Right cardiac atrium (tissue), 5 donors: ENCODE measurements around the gene FBXW11. TPM values are rescaled to one million over a fixed set of nuclear protein-coding genes. Genes with fewer than 3 reads are reported as not detected.

Experiments used
- ATAC-seq, 2 donors: fragments of 200-7000 bp; cut with Tn5 transposase; one replicate each; pipeline versions ENCODE4 v1.8.0 to v1.9.1; 2020; ENCODE audit warnings: moderate library complexity in 2 of 2, mild to moderate bottlenecking in 1 of 2
- DNase-seq, 3 donors: peaks; one replicate each; pipeline ENCODE4 v3.0.0-alpha.2; 2020
- H3K27ac ChIP-seq: one replicate; pipeline ENCODE4 v1.5.1; 2013; ENCODE audit warnings: mild to moderate bottlenecking, low read length, control low read depth, moderate library complexity
- H3K27me3 ChIP-seq: one replicate; pipeline ENCODE4 v1.6.1; 2013; ENCODE audit not compliant: control insufficient read depth, insufficient read depth
- H3K4me1 ChIP-seq: one replicate; pipeline ENCODE4 v1.6.1; 2013; ENCODE audit warnings: low read length; ENCODE audit not compliant: control insufficient read depth, insufficient read depth
- H3K4me3 ChIP-seq: one replicate; pipeline ENCODE4 v1.5.1; 2013; ENCODE audit warnings: low read length, control low read depth
- H3K9me3 ChIP-seq: one replicate; pipeline ENCODE4 v1.6.1; 2013; ENCODE audit warnings: low read length; ENCODE audit not compliant: control insufficient read depth
- WGBS: extraction: QIAGEN DNeasy Blood & Tissue Kit; methylation state at CpG from one replicate; pipeline ENCODE4 v1.1.7; 2013; 5-methylcytosine and 5-hydroxymethylcytosine counted together
- intact Hi-C, 4 donors: fragments of 100-400 bp; cut with DNase I; formaldehyde crosslinking; loops; one replicate each; pipeline versions ENCODE4 v1.11.0 to v1.14.0; 2022 to 2023
- polyA plus RNA-seq: library from polyadenylated mRNA; stranded (reverse); fragments of 200-250 nt; gene quantifications from one replicate; pipeline ENCODE4 v1.2.3, GENCODE V29; 2013
- total RNA-seq, 4 donors: library from RNA; stranded (reverse); fragmentation: NEBNext Ultra II Directional; extraction: Animal tissue kit (Norgen Biotek cat#: 25700); gene quantifications; one replicate each; pipeline ENCODE4 v1.2.1, GENCODE V29; 2021
- donor health status: healthy with polysubstance abuse.
- donor health status: DM: no; HTN: yes; CAD: no.
- donor health status: DM: no; HTN: no; CAD: no.
- donor health status: DM: no; HTN: yes; CAD: no; lungs with severe emphysema.
- donor health status: DM: yes; HTN: yes; CAD: no.

Gene FBXW11
- total and polyA plus RNA-seq, 5 donors: 15.8 to 70.7 (median 65.6) TPM

DNA sequence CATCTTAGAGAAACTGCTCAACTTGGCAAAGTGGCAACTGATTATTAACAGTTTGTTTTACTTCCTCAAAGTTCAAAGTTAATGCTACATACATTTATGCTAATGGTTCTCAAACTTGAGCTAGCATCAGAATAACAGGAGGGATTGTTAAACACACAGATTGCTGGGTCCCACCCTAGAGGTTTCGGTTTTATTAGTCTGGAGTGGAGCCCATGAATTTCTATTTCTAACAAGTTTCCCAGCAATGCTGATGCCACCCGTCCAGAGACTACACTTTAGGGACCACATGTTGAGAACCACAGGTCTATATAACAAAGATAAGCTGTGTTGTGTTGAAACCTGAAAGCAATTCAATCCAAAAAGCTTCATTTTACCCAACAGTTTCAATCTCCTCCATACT, 95.3 kb downstream of the FBXW11 start:
- ATAC-seq: no peak
- Histone ChIP-seq H3K27ac (no peak overlapping the region), H3K4me3 (no peak overlapping the region), H3K4me1 (peaks cover 6% of the 10 kb centered on the region), H3K9me3 (no peaks in the 10 kb centered on the region), H3K27me3 (no peaks in the 10 kb centered on the region)
- intact Hi-C loops: loop anchor here (5.0 to 10.0 kb wide), 4 partner anchors 94 to 276 kb away; partner anchors contain the start of genes FBXW11 (in 2 of the 4) and STK10 (in 2 of the 4)
- no peak for DNase-seq
- WGBS: 66% methylated on average over 2 of the region's 2 CpGs

DNA sequence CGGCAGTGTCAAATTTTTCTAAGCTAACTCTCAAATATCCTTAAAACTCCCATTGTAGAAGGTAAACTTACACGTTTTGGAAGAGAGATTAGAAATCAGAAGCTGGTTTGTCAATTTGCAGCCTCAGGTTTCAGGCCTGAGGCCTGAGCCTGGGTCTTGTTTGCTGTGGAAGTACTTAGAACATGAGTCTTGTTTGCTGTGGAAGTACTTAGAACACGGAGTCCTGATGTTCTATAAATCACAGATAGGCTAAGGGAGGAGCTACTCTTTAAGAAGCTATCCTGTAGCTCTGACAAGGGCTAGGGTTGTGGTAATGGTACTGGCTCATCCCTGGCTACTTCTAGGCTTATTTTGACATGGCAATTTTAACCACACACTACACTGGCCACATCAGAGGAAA, 97.8 kb downstream of the FBXW11 start:
- H3K27ac ChIP-seq: no peak overlapping the region
- no peak for DNase-seq
- intact Hi-C loops: loop anchor here (5.0 to 10.0 kb wide), 3 partner anchors 274 to 491 kb away; partner anchors contain the start of gene FGF18 (in 2 of the 4)
- H3K4me3 ChIP-seq: no peak overlapping the region
- H3K4me1 ChIP-seq: peaks cover 3% of the 10 kb centered on the region
- no peaks in the 10 kb centered on the region for H3K27me3 ChIP-seq
- 85% methylated on average over 3 of the region's 3 CpGs for WGBS
- no peak for ATAC-seq
- no peaks in the 10 kb centered on the region for H3K9me3 ChIP-seq

DNA sequence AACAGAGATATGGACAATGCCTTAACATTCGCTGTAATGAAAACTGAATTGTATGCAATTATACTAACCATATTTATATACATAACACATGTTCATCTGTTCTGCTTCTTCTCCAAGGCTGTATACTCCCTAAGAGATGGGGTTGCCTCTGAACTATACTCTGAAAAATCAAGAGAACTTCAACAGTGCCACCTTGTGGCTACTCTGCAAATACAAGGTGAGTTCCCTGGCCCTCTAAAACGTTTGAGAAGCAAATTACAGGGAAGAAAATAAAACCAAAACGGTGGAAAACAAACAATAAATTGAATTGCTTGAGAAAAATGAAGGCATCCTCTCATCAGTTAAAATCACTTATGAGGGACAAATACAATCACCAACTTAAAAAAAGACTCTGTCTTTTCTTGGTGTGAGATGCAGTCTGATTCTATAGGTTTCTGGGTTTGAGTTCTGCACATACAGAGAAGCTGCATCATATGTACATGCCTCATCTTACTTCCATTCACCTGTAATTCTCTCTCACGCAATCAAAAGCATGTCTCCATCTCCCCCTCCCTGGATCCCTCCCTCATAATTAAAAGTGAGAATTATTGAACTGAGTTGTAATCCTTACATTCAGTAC, 98.6 kb downstream of the FBXW11 start:
- Histone ChIP-seq H3K9me3 (no peaks in the 10 kb centered on the region), H3K4me1 (peaks cover 2% of the 10 kb centered on the region), H3K4me3 (no peak overlapping the region), H3K27me3 (no peaks in the 10 kb centered on the region), H3K27ac (no peak overlapping the region)
- no peak for DNase-seq
- 23% methylated on average over 4 of the region's 4 CpGs for WGBS
- intact Hi-C loops: loop anchor here (5.0 to 10.0 kb wide), 3 partner anchors 273 to 491 kb away; partner anchors contain the start of gene FGF18 (in 2 of the 4)
- ATAC-seq: peak; percentile 79 to 85

DNA sequence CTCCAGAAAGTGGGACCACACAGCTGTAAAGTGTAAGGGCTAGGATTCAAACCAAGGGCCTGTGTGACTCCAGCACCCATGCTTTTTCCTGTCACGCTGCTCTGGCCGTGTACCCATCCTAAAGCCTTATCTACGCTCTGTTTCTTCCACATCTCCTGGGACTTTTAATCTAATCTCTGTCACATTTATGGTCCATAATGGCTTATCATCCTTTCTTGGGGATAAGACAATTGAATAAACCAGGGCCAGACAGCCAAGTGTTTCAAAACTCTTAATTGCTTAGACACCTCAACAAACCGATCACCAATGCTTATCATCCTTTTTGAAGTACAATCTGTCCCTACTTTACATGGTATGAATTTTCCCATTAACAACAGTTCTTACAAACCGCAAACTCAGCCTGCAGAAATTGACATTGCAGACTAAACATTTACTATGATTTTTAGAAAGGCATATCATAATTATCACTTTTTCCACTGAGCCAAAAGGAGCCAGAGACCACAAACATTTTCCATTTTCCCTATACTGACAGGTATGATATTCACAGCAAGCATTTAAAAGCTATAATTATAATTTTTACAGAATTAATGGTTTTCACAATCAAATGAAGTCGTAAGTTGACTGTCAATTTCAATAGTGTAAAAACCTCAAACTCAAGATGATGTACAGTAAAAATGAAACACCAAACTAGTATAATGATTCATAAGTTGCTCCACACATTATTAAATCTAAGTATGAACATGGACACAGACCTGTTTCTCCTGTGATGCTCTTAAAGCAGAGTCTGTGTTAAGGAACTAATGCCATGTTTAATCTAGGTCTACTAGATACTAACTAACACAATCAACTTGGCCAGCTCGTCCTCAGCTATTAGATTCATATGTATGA, 99.5 kb downstream of the FBXW11 start:
- WGBS: 68% methylated on average over 7 of the region's 7 CpGs
- Histone ChIP-seq H3K9me3 (no peaks in the 10 kb centered on the region), H3K4me1 (peaks cover 2% of the 10 kb centered on the region), H3K27me3 (no peaks in the 10 kb centered on the region), H3K4me3 (no peak overlapping the region), H3K27ac (no peak overlapping the region)
- intact Hi-C loops: loop anchor here (5.0 to 10.0 kb wide), 3 partner anchors 272 to 490 kb away; partner anchors contain the start of gene FGF18 (in 2 of the 4)
- no peak for ATAC-seq
- DNase-seq: no peak

DNA sequence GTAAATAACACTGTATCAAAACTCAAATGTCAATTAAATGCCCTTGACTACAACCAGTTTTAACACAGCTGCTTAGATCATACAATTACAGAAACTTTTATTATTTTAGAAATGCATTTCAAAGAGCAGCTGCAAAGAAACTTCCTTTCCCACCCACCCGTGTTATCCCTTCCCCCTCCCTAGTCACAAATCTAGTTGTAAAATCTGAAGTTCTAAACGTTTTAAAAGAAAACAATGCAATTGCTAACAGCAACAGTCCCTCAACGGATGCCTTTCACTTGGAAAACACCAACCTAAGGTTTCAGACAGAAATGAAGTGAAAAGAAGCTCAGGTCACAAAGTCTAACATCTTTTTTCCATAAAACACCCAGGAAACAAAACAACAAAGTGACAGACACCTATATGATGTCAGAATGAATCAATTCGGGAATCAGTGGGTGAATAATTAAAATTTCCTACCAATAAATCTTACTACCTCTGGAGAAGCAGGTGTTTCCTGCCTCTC, 100.3 kb downstream of the FBXW11 start:
- Histone ChIP-seq H3K4me3 (no peak overlapping the region), H3K4me1 (peaks cover 2% of the 10 kb centered on the region), H3K9me3 (no peaks in the 10 kb centered on the region), H3K27ac (no peak overlapping the region), H3K27me3 (no peaks in the 10 kb centered on the region)
- WGBS: 33% methylated on average over 4 of the region's 4 CpGs
- ATAC-seq (no peak), DNase-seq (no peak)
- intact Hi-C loops: loop anchor here (5.0 to 10.0 kb wide), 3 partner anchors 271 to 489 kb away; partner anchors contain the start of gene FGF18 (in 2 of the 4)

DNA sequence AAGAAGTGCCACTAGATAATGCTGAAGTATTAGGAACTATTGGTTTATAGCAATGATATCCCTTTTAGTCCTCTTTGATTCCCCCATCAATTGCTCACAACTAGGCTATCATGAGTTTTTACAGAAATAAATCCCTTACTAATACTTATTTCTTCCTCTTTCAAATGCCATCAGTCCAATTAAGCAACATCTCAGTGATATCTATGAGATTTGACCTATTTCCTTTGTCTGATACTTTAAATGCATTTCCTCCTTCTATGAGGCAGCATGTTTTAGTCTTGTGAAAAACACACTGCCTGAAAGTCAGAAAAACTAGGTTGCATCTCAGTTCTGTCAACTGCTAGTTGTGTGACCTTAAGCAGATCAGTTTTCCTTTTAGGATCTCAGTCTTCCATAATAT, 101.6 kb downstream of the FBXW11 start:
- Histone ChIP-seq H3K4me1 (peaks cover 2% of the 10 kb centered on the region), H3K27me3 (no peaks in the 10 kb centered on the region), H3K4me3 (no peak overlapping the region), H3K27ac (no peak overlapping the region), H3K9me3 (no peaks in the 10 kb centered on the region)
- no peak for ATAC-seq
- DNase-seq: no peak
- intact Hi-C loops: loop anchor here (5.0 to 10.0 kb wide), 3 partner anchors 270 to 488 kb away; partner anchors contain the start of gene FGF18 (in 2 of the 4)

DNA sequence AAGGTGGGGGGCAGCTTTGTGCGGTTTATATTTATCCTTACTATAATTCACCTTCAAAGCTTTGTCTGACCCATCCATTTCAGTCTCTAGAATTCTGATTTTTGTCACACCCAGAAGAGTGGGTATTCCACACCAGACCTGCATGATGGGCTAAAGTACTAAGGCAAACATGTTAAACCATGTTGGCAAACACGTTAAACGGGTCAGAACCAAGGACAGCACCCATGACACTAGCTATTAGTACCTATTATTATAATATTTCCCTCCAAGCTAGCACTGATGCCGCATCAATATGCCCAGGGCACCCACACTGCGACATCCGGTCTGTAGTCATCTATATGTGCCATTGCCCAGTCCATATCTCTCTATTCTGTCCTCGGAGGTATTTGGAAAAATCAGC, 104.7 kb downstream of the FBXW11 start:
- Histone ChIP-seq H3K27ac (no peak overlapping the region), H3K4me1 (peaks cover 4% of the 10 kb centered on the region), H3K27me3 (no peaks in the 10 kb centered on the region), H3K9me3 (no peaks in the 10 kb centered on the region), H3K4me3 (no peak overlapping the region)
- intact Hi-C loops: loop anchor here in 2 of 4 donors (10.0 kb wide), 1 partner anchor 267 kb away; no protein-coding TSS in a partner anchor
- no peak for ATAC-seq
- DNase-seq: no peak
- 94% methylated on average over 7 of the region's 7 CpGs for WGBS

DNA sequence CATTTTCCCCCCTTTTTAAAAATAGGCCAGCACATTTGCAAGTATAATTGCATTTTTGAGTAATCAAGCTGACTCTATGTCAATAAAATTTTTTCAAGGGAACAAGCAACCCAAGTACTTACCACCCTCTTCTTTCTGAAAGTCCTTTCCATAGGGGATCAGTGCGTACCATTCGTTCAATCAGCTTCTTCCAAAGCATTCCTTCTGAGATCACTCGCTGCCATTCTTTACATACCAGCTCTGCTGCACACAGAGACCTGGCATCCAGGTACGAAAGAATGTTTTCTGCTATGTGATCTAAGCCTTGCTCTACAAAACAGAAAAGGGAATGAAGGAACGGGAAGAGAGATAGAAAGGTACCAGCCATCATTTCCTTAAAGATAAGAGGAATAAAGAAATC, 106.6 kb downstream of the FBXW11 start:
- Histone ChIP-seq H3K27ac (no peak overlapping the region), H3K27me3 (no peaks in the 10 kb centered on the region), H3K9me3 (no peaks in the 10 kb centered on the region), H3K4me3 (no peak overlapping the region), H3K4me1 (peaks cover 2% of the 10 kb centered on the region)
- WGBS: 95% methylated on average over 5 of the region's 5 CpGs
- DNase-seq: no peak
- ATAC-seq: no peak
- intact Hi-C loops: loop anchor here in 2 of 4 donors (10.0 kb wide), 1 partner anchor 265 kb away; no protein-coding TSS in a partner anchor

DNA sequence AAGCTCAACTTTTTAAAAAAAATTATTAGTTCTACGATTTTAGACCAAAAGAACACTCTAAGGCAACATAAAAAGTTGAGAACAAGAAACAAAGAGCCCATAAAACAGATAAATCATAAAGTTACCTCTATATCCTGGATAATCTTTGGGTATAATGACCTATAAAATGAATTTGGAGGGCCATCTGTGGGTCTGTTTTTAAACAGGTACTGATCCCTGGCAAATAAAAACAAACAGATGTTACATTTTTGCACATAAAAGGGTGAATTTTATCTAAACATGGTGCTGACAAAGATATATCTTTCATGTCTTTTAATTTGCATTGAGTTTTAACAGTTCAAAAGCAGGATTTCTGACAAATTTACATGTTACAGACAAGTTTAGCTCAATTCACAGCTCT, 107.6 kb downstream of the FBXW11 start:
- 77% methylated on average over 1 of the region's 1 CpG for WGBS
- intact Hi-C loops: no loop called here
- Histone ChIP-seq H3K4me3 (no peak overlapping the region), H3K4me1 (peaks cover 2% of the 10 kb centered on the region), H3K9me3 (no peaks in the 10 kb centered on the region), H3K27me3 (no peaks in the 10 kb centered on the region), H3K27ac (no peak overlapping the region)
- ATAC-seq (no peak), DNase-seq (no peak)

DNA sequence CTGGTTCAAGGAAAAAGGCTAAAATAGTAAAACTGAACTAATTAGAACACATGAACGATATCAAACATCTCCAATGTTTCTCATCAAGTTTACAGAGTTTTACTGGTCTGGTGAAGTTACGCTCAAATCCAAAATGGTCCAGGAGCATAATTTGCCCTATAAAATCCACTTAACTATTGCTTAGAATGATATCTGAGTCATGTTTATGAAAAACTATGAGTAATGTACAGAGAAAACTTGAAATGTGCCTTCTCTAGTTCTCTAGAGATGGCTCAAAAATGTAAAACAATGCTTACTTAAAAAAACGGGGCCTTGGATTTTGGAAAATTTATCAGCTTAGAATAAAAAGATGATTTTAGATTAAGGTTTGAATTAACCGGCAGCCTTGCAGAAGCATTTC, 108.1 kb downstream of the FBXW11 start:
- ATAC-seq (no peak), DNase-seq (no peak)
- H3K27ac ChIP-seq: no peak overlapping the region
- WGBS: 91% methylated on average over 4 of the region's 4 CpGs
- H3K9me3 ChIP-seq: no peaks in the 10 kb centered on the region
- no peak overlapping the region for H3K4me3 ChIP-seq
- intact Hi-C loops: no loop called here
- peaks cover 2% of the 10 kb centered on the region for H3K4me1 ChIP-seq
- no peaks in the 10 kb centered on the region for H3K27me3 ChIP-seq

DNA sequence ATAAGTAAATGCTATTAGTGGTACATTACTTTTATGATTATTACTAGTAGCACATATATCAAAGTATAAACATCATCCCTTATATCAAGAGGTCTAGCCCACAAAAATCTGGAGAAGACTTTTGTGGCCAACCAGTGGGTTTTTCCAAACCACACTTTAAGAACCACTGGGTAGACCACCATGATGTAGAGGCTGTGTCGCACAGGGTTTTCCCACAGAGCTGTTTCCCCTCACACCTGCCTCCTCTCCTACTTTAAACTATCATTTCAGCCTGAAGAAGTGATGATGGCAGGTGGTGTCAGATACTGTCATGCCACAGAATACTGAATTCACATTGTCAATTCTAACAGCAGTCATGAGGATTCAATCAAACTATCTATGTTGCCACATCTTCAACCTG, 109.2 kb downstream of the FBXW11 start:
- H3K4me3 ChIP-seq: no peak overlapping the region
- ATAC-seq (no peak), DNase-seq (no peak)
- peaks cover 4% of the 10 kb centered on the region for H3K4me1 ChIP-seq
- intact Hi-C loops: no loop called here
- H3K9me3 ChIP-seq: no peaks in the 10 kb centered on the region
- 92% methylated on average over 1 of the region's 1 CpG for WGBS
- no peaks in the 10 kb centered on the region for H3K27me3 ChIP-seq
- H3K27ac ChIP-seq: no peak overlapping the region
